Uterus (tissue), 4 donors: Measurements from ENCODE around the gene SLC29A2. TPM values are rescaled to one million over a fixed set of nuclear protein-coding genes. Genes with fewer than 3 reads are reported as not detected.

Experiments
- DNase-seq, 2 donors: peaks; one replicate each; pipeline ENCODE4 v3.0.0-alpha.2; 2019 to 2020
- H3K27ac ChIP-seq, 2 donors: fragments of 200-600 bp; sonication (generic); 1 replicate in 1 of 2; 2 replicates in 1 of 2; pipeline ENCODE4 v1.5.1; 2016 to 2018
- H3K27me3 ChIP-seq, 2 donors: fragments of 200-600 bp; sonication (generic); one replicate each; pipeline ENCODE4 v1.5.1; 2018 to 2019; ENCODE audit warnings: control low read depth in 1 of 2
- H3K36me3 ChIP-seq, 2 donors: fragments of 200-600 bp; sonication (generic); one replicate each; pipeline ENCODE4 v1.5.1; 2019; ENCODE audit warnings: control low read depth in 1 of 2
- H3K4me1 ChIP-seq, 2 donors: fragments of 200-600 bp; sonication (generic); one replicate each; pipeline ENCODE4 v1.5.1; 2018 to 2019; ENCODE audit warnings: control low read depth in 1 of 2
- H3K4me3 ChIP-seq, 2 donors: fragments of 200-600 bp; sonication (generic); 1 replicate in 1 of 2; 2 replicates in 1 of 2; pipeline ENCODE4 v1.5.1; 2018 to 2019; ENCODE audit warnings: mild to moderate bottlenecking in 1 of 2
- H3K9me3 ChIP-seq, 2 donors: fragments of 200-600 bp; sonication (generic); one replicate each; pipeline ENCODE4 v1.5.1; 2019; ENCODE audit warnings: control low read depth in 1 of 2
- CTCF ChIP-seq, 4 experiments: fragments of 200-600 bp in 2 of 4; fragments of 450-650 bp in 2 of 4; sonication (generic) in 2 of 4; IDR thresholded peaks; one replicate each; pipeline ENCODE4 v1.5.1; 2016 to 2019; ENCODE audit warnings: antibody characterized with exemption in 4 of 4, mild to moderate bottlenecking in 2 of 4, moderate library complexity in 1 of 4
- POLR2A ChIP-seq, 2 donors: fragments of 450-650 bp; IDR thresholded peaks; one replicate each; pipeline ENCODE4 v1.6.1; 2016; ENCODE audit warnings: antibody characterized with exemption in 2 of 2, mild to moderate bottlenecking in 1 of 2, moderate library complexity in 1 of 2
- intact Hi-C: fragments of 100-400 bp; cut with DNase I; formaldehyde crosslinking; loops from one replicate; pipeline ENCODE4 v1.15.1; 2023; ENCODE audit warnings: low total_unique reads
- total RNA-seq, 4 donors: library from RNA; depleted of rRNA in 3 of 4; stranded (reverse); fragments of >200 nt in 3 of 4; gene quantifications; one replicate each; pipeline versions ENCODE4 v1.1.0 to v1.2.4, GENCODE V29; 2014 to 2023
- donor health status: DM: yes; HTN: yes; CAD: no.

SLC29A2 gene
- total RNA-seq, 4 donors from 2014 or later, result 0.26 to 3.5 (median 1.5) TPM; not detected in 1

- Histone ChIP-seq H3K4me1 (peaks cover 0 to 6% of the 10 kb centered on the region in 2 donors), H3K27me3 (no peaks in the 10 kb centered on the region), H3K4me3 (peak overlapping the region; percentile 22 to 43), H3K36me3 (no peaks in the 10 kb centered on the region), H3K27ac (peak overlapping the region; percentile 84 to 85), H3K9me3 (no peaks in the 10 kb centered on the region)
- TF ChIP-seq CTCF (IDR thresholded peaks at IDR 0.05) (peak; percentile 98 to 100 (median 100)), POLR2A (IDR thresholded peaks at IDR 0.05) (peak; percentile 54 to 63)
- DNase-seq, result peak; percentile 94 to 95
- intact Hi-C loops, result no loop called here
Observed at GRCh38 chr11:66408488-66409214, 37.1 kb upstream of the SLC29A2 start.

DNA sequence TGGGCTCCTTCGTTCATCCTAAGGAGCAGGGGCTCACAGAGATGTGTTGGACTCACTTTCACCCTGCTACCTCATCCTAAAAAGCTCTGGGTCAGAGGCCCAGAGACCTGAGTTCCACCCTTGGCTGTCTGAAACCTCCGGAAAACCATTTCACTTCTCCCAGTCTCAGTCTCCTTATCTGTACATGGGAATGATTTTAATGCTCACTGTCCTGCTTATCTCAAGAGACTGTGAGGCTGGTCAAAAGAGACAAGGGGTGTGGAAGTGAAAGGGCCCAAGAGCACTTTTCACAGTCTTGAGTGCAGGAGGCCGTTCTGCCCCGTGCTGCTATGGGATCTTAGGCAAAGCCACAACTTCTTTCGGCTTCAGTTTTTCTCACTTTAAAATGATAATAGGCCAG is 36.1 kb upstream of the SLC29A2 start:
- intact Hi-C loops, result no loop called here
- DNase-seq, result no peak
- TF ChIP-seq CTCF (IDR thresholded peaks at IDR 0.05) (no peak), POLR2A (IDR thresholded peaks at IDR 0.05) (no peak)

DNA sequence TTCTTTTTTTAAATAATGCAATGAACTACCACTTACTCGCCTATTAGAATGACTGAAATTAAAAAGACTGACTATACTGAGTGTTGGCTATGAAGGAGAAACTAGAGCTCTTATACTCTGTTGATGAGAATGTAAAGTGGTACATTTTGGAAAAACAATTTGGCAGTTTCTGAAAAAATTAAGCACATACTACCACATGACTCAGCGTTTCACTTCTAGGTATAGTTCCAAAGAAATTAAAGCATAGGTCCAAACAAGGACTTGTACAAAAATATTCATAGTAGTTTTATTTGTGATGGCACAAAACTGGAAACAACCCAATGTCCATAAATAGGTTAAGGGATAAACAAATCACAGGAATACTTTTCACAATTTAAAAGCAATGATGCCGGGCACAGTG is 22.4 kb upstream of the SLC29A2 start:
- DNase-seq, result no peak
- Histone ChIP-seq H3K9me3 (no peaks in the 10 kb centered on the region), H3K27me3 (no peaks in the 10 kb centered on the region), H3K4me1 (no peaks in the 10 kb centered on the region), H3K36me3 (no peaks in the 10 kb centered on the region), H3K27ac (no peak overlapping the region), H3K4me3 (no peak overlapping the region)
- TF ChIP-seq CTCF (IDR thresholded peaks at IDR 0.05) (no peak), POLR2A (IDR thresholded peaks at IDR 0.05) (no peak)
- intact Hi-C loops, result no loop called here

More for the DNA sequence above, 36.1 kb upstream of the SLC29A2 start:
- Histone ChIP-seq H3K4me1 (peaks cover 0 to 6% of the 10 kb centered on the region in 2 donors), H3K36me3 (no peaks in the 10 kb centered on the region), H3K27ac (no peak overlapping the region), H3K27me3 (no peaks in the 10 kb centered on the region), H3K9me3 (no peaks in the 10 kb centered on the region), H3K4me3 (no peak overlapping the region)

GRCh38 chr11:66391322-66391721 is 19.8 kb upstream of the SLC29A2 start:
- H3K27me3 ChIP-seq, result no peaks in the 10 kb centered on the region
- no peaks in the 10 kb centered on the region for H3K36me3 ChIP-seq
- intact Hi-C loops, result no loop called here
- no peak overlapping the region for H3K4me3 ChIP-seq
- H3K9me3 ChIP-seq, result no peaks in the 10 kb centered on the region
- no peak overlapping the region for H3K27ac ChIP-seq
- TF ChIP-seq POLR2A (IDR thresholded peaks at IDR 0.05) (no peak), CTCF (IDR thresholded peaks at IDR 0.05) (no peak)
- no peak for DNase-seq
- no peaks in the 10 kb centered on the region for H3K4me1 ChIP-seq

GRCh38 chr11:66388780-66389386 is 17.3 kb upstream of the SLC29A2 start:
- DNase-seq, result no peak
- Histone ChIP-seq H3K4me3 (no peak overlapping the region), H3K27me3 (no peaks in the 10 kb centered on the region), H3K36me3 (no peaks in the 10 kb centered on the region), H3K27ac (no peak overlapping the region), H3K9me3 (no peaks in the 10 kb centered on the region), H3K4me1 (no peaks in the 10 kb centered on the region)
- TF ChIP-seq CTCF (IDR thresholded peaks at IDR 0.05) (peak in 3 of 4 experiments; percentile 22 to 33 (median 31)), POLR2A (IDR thresholded peaks at IDR 0.05) (no peak)
- intact Hi-C loops, result no loop called here
